ENCODE data around the gene PBX4.

DNA sequence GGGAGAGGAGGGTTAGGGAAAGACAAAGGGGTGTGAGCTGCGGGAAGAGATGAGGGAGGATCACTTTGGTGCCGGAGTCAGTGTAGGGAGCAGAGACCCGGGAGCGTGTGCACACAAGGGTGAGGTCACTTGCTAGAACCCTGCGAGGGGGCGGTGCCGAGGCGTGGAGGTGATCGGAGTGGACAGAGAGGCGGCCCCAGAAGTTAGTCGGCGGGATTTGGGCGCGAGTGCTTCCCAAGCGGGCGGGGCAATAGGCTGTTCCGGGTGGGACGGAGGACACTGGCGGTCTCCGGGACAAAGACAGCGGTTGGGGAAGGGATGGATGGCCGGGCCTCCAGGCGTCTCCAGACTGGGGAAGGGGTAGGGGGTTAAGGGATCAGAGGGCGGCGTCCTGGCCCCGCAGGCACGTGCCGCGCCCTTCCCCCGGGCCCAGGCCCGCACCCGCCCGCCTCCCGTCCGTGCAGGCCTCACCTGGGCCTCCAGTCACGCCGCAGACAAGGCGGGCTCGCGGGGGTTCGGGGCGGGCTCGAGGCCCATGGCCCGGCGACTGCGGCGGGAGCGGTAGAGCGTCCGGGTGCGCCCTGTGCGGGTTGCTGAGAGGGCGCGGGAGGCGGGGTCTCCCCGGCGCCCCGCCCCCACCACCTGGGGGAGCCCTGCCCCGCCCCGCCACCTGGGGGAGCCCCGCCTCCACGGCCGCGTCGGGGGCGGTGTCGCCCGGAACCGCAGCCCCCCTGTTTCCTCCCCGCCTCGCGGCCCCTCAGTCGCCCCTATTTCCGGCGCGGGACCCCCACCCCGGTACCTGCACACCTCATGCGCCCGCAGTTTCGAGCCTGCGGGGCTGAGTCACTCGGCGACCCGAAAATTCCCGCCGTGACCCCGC, 9.4 kb upstream of the PBX4 start, which contains the start of gene LPAR2:
- TF ChIP-seq, protein P1, sequence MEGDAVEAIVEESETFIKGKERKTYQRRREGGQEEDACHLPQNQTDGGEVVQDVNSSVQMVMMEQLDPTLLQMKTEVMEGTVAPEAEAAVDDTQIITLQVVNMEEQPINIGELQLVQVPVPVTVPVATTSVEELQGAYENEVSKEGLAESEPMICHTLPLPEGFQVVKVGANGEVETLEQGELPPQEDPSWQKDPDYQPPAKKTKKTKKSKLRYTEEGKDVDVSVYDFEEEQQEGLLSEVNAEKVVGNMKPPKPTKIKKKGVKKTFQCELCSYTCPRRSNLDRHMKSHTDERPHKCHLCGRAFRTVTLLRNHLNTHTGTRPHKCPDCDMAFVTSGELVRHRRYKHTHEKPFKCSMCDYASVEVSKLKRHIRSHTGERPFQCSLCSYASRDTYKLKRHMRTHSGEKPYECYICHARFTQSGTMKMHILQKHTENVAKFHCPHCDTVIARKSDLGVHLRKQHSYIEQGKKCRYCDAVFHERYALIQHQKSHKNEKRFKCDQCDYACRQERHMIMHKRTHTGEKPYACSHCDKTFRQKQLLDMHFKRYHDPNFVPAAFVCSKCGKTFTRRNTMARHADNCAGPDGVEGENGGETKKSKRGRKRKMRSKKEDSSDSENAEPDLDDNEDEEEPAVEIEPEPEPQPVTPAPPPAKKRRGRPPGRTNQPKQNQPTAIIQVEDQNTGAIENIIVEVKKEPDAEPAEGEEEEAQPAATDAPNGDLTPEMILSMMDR (IDR thresholded peaks at IDR 0.05): no peak
- no peak for TF ChIP-seq ZFX (IDR thresholded peaks at IDR 0.05; ENCODE audit: borderline replicate concordance)
